Endothelial cell of umbilical vein (primary cell): ENCODE results near the gene PTPRO.

Experiments used
- CTCF ChIP-seq, 2 donors: IDR thresholded peaks; 1 replicate in 1 of 2; 2 replicates in 1 of 2; pipeline ENCODE4 v1.5.1; 2011; ENCODE audit warnings: low read length in 2 of 2, mild to moderate bottlenecking in 2 of 2, moderate library complexity in 2 of 2, control low read depth in 1 of 2, inconsistent platforms in 1 of 2, low read depth in 1 of 2; ENCODE audit not compliant: insufficient read depth in 1 of 2; ENCODE audit errors: extremely low read depth in 1 of 2
- EZH2 ChIP-seq: IDR thresholded peaks from 2 replicates; pipeline ENCODE4 v1.6.1; 2012; ENCODE audit warnings: borderline replicate concordance, low read depth, mild to moderate bottlenecking, moderate library complexity, low read length, inconsistent platforms; ENCODE audit not compliant: severe bottlenecking
- FOS ChIP-seq: IDR thresholded peaks from 2 replicates; pipeline ENCODE4 v1.6.1; 2011; ENCODE audit warnings: mild to moderate bottlenecking, low read length, moderate library complexity, borderline replicate concordance; ENCODE audit not compliant: insufficient read depth
- GATA2 ChIP-seq: IDR thresholded peaks from 2 replicates; pipeline ENCODE4 v1.7.0; 2011; ENCODE audit warnings: low read depth, mild to moderate bottlenecking, moderate library complexity, mixed read lengths, low read length; ENCODE audit not compliant: insufficient read length, insufficient read depth
- JUN ChIP-seq: IDR thresholded peaks from 2 replicates; pipeline ENCODE4 v1.6.1; 2011; ENCODE audit warnings: borderline replicate concordance, low read depth; ENCODE audit not compliant: insufficient read length, insufficient read depth
- POLR2A ChIP-seq: IDR thresholded peaks from 2 replicates; pipeline ENCODE4 v1.6.1; 2012; ENCODE audit warnings: low read depth, mild to moderate bottlenecking, control low read depth, low read length
- POLR2AphosphoS5 ChIP-seq: IDR thresholded peaks from 2 replicates; pipeline ENCODE4 v1.6.1; 2012; ENCODE audit warnings: low read depth, mild to moderate bottlenecking, control low read depth, low read length, moderate library complexity; ENCODE audit not compliant: insufficient read depth
- TF ChIP-seq, protein P1 (sequence below): IDR thresholded peaks from 2 replicates; pipeline ENCODE4 v1.6.1; 2011; ENCODE audit not compliant: insufficient read depth, insufficient read length

GRCh38 chr12:15575671-15576541 lies 253.6 kb downstream of the PTPRO start:
- no peak for TF ChIP-seq CTCF (IDR thresholded peaks at IDR 0.05; ENCODE audit: extremely low read depth in 1 of 2, insufficient read depth in 1 of 2, low read depth in 1 of 2, low read length in 2 of 2)
- no peak for TF ChIP-seq EZH2
- no peak for TF ChIP-seq GATA2
- TF ChIP-seq, protein P1, sequence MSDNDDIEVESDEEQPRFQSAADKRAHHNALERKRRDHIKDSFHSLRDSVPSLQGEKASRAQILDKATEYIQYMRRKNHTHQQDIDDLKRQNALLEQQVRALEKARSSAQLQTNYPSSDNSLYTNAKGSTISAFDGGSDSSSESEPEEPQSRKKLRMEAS, result no peak
- no peak for TF ChIP-seq POLR2A
- no peak for TF ChIP-seq POLR2AphosphoS5
- no peak for TF ChIP-seq FOS
- TF ChIP-seq JUN, result no peak
